Activated CD4-positive, alpha-beta T cell treated with anti-CD3 and anti-CD28 coated beads, Interleukin-2, amount 50 U/mL, for 1 hour (primary cell): ENCODE data around the gene FGGY.

Experiments used
- DNase-seq: peaks from one replicate; pipeline ENCODE4 v3.0.0-alpha.2; 2020

Gene FGGY

GRCh38 chr1:59417406-59417805 is 120.5 kb downstream of the FGGY start:
- no peak for DNase-seq

GRCh38 chr1:59418363-59419144 is 121.7 kb downstream of the FGGY start:
- no peak for DNase-seq

GRCh38 chr1:59419361-59420140 is 122.7 kb downstream of the FGGY start:
- no peak for DNase-seq

- DNase-seq: no peak
Observed at GRCh38 chr1:59421232-59421920, 124.5 kb downstream of the FGGY start.

- DNase-seq: no peak
Observed at GRCh38 chr1:59422921-59423575, 126.2 kb downstream of the FGGY start.

GRCh38 chr1:59427155-59427554 is 130.3 kb downstream of the FGGY start:
- no peak for DNase-seq

- DNase-seq: no peak
Observed at GRCh38 chr1:59427784-59428183, 130.9 kb downstream of the FGGY start.

- DNase-seq: no peak
Observed at GRCh38 chr1:59428828-59429227, 131.9 kb downstream of the FGGY start.

- no peak for DNase-seq
Observed at GRCh38 chr1:59429656-59430055, 132.8 kb downstream of the FGGY start.

- DNase-seq: no peak
Observed at GRCh38 chr1:59431566-59432294, 134.8 kb downstream of the FGGY start.

GRCh38 chr1:59432531-59433439 is 135.9 kb downstream of the FGGY start:
- no peak for DNase-seq

- DNase-seq: no peak
Observed at GRCh38 chr1:59433440-59433813, 136.5 kb downstream of the FGGY start.

GRCh38 chr1:59434336-59434735 is 137.4 kb downstream of the FGGY start:
- no peak for DNase-seq

GRCh38 chr1:59436637-59437036 is 139.7 kb downstream of the FGGY start:
- DNase-seq: no peak

- no peak for DNase-seq
Observed at GRCh38 chr1:59438058-59438560, 141.2 kb downstream of the FGGY start.

GRCh38 chr1:59442492-59442891 is 145.6 kb downstream of the FGGY start:
- no peak for DNase-seq

- DNase-seq: no peak
Observed at GRCh38 chr1:59443310-59443709, 146.4 kb downstream of the FGGY start.

GRCh38 chr1:59444520-59444919 is 147.6 kb downstream of the FGGY start:
- DNase-seq: no peak

GRCh38 chr1:59445040-59445439 is 148.1 kb downstream of the FGGY start:
- no peak for DNase-seq

GRCh38 chr1:59446257-59446901 is 149.5 kb downstream of the FGGY start:
- no peak for DNase-seq

GRCh38 chr1:59452026-59452425 is 155.1 kb downstream of the FGGY start:
- DNase-seq: no peak
